Measurements from ENCODE around the gene PABPC3.

- TF ChIP-seq CTCF (conservative IDR thresholded peaks at IDR 0.05; ENCODE audit: low read depth, low read length) (no peak), EZH2 (IDR thresholded peaks at IDR 0.05; ENCODE audit: borderline replicate concordance, low read depth, low read length, poor library complexity, severe bottlenecking) (no peak)
Observed at GRCh38 chr13:25068810-25069209, 27.1 kb upstream of the PABPC3 start.
